HEK293T (cell line): ENCODE data around the gene PLA2G2A.
"Not testable (repeated sequence)": the region's sequence is repeated elsewhere in the genome, so short reads cannot be mapped to it uniquely, and the experiment has no call there.

Source experiments
- BHLHE40 ChIP-seq: fragments of 450-650 bp; IDR thresholded peaks from 2 replicates; pipeline ENCODE4 v1.6.1; 2016; ENCODE audit warnings: mild to moderate bottlenecking, moderate library complexity, borderline replicate concordance
- CTBP1 ChIP-seq: fragments of 450-650 bp; IDR thresholded peaks from 2 replicates; pipeline ENCODE4 v1.6.1; 2016; ENCODE audit warnings: borderline replicate concordance
- ELF4 ChIP-seq: fragments of 450-650 bp; IDR thresholded peaks from 2 replicates; pipeline ENCODE4 v1.6.1; 2017; ENCODE audit warnings: antibody characterized with exemption
- FOXA1 ChIP-seq: fragments of 450-650 bp; IDR thresholded peaks from 2 replicates; pipeline ENCODE4 v1.6.1; 2016; ENCODE audit warnings: mild to moderate bottlenecking
- FOXK2 ChIP-seq: fragments of 450-650 bp; IDR thresholded peaks from 2 replicates; pipeline ENCODE4 v1.6.1; 2016; ENCODE audit warnings: mild to moderate bottlenecking
- FOXM1 ChIP-seq: fragments of 450-650 bp; IDR thresholded peaks from 2 replicates; pipeline ENCODE4 v1.6.1; 2017; ENCODE audit warnings: mild to moderate bottlenecking, borderline replicate concordance
- HDGF ChIP-seq: fragments of 450-650 bp; IDR thresholded peaks from 2 replicates; pipeline ENCODE4 v1.6.1; 2017; ENCODE audit warnings: antibody characterized with exemption, borderline replicate concordance
- LEF1 ChIP-seq: fragments of 450-650 bp; IDR thresholded peaks from 2 replicates; pipeline ENCODE4 v1.6.1; 2017; ENCODE audit warnings: mild to moderate bottlenecking, borderline replicate concordance
- NFRKB ChIP-seq: fragments of 450-650 bp; IDR thresholded peaks from 2 replicates; pipeline ENCODE4 v1.6.1; 2016; ENCODE audit warnings: mild to moderate bottlenecking, moderate library complexity
- SP1 ChIP-seq: fragments of 450-650 bp; IDR thresholded peaks from 2 replicates; pipeline ENCODE4 v1.6.1; 2017
- SUZ12 ChIP-seq: fragments of 450-650 bp; IDR thresholded peaks from 2 replicates; pipeline ENCODE4 v1.6.1; 2016; ENCODE audit warnings: mild to moderate bottlenecking
- TARDBP ChIP-seq: fragments of 450-650 bp; IDR thresholded peaks from 2 replicates; pipeline ENCODE4 v1.6.1; 2016
- ZNF384 ChIP-seq: fragments of 450-650 bp; IDR thresholded peaks from 2 replicates; pipeline ENCODE4 v1.6.1; 2016
- TF ChIP-seq, protein P1 (sequence below): fragments of 450-650 bp; IDR thresholded peaks from 2 replicates; pipeline ENCODE4 v1.6.1; 2016

DNA sequence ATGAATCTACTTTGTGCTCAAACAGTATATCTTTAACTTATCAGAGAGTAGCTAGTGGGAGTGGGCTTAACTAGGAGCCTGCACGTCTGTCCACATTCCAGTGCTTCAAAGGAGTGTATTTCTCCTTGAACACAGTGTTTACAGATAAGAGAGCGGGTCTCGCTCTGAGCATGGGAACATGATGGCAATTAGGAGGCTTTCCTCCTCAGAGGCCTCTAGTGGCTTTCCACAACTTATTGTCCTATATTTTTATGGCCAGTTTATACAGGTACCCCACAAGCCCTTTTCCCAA lies 52.3 kb downstream of the PLA2G2A start:
- TF ChIP-seq SP1, FOXM1, BHLHE40, HDGF, NFRKB, TARDBP, ZNF384, FOXA1, SUZ12, CTBP1, FOXK2, ELF4, LEF1: not testable (repeated sequence)
- TF ChIP-seq, protein P1, sequence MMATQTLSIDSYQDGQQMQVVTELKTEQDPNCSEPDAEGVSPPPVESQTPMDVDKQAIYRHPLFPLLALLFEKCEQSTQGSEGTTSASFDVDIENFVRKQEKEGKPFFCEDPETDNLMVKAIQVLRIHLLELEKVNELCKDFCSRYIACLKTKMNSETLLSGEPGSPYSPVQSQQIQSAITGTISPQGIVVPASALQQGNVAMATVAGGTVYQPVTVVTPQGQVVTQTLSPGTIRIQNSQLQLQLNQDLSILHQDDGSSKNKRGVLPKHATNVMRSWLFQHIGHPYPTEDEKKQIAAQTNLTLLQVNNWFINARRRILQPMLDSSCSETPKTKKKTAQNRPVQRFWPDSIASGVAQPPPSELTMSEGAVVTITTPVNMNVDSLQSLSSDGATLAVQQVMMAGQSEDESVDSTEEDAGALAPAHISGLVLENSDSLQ, result not testable (repeated sequence)
